Transverse colon (tissue), 4 donors: ENCODE measurements around the gene TMEM176A.

ENCODE experiments used
- CTCF ChIP-seq, 5 experiments: fragments of 200-600 bp in 3 of 5; fragments of 450-650 bp in 2 of 5; sonication (generic) in 3 of 5; IDR thresholded peaks; 1 replicate in 2 of 5; 2 replicates in 3 of 5; pipeline ENCODE4 v1.5.1; 2016 to 2017; ENCODE audit warnings: antibody characterized with exemption in 5 of 5, inconsistent platforms in 3 of 5, mild to moderate bottlenecking in 2 of 5, moderate library complexity in 1 of 5
- EP300 ChIP-seq: sonication (generic); formaldehyde crosslinking; IDR thresholded peaks from one replicate; pipeline ENCODE4 v1.6.1; 2017; ENCODE audit warnings: antibody characterized with exemption, low read depth
- POLR2A ChIP-seq: fragments of 450-650 bp; IDR thresholded peaks from one replicate; pipeline ENCODE4 v1.6.1; 2016; ENCODE audit warnings: antibody characterized with exemption, mild to moderate bottlenecking, moderate library complexity
- POLR2AphosphoS5 ChIP-seq, 3 donors: sonication (generic); formaldehyde crosslinking; IDR thresholded peaks; one replicate each; pipeline ENCODE4 v1.6.1; 2016; ENCODE audit warnings: antibody characterized with exemption in 3 of 3

DNA sequence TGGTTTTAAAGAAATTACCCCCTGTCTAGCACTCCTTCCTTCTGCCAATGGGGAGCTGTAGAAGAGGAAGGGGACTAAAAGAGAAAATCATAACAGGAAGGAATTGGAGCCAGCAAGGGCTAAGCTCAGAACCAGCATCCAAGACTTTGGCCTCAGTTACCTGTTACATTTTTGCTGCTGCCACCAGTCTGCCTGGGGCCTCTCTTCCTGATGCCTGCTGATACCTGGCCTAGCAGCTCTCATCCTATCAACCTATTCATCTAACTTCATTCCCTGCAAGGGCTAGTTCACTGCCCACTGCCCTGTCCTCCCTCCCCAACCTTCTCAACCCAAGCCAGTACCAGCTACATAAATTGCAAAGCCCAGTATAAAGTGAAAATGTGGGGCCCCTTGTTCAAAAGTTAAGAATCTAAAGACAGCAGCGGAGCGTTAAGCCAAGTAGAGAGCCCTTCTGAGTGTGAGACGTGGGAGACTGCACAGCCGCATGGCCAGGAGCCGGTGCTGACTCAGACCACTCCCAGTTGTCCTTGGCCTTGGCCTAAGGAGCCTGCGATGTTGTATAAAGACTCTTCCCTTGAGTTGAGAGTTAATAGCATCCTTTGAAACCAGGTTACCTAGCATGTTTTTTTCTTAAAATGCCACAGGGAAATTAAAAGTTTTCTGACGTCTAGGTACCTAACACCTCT, 38.5 kb downstream of the TMEM176A start:
- no peak for TF ChIP-seq CTCF (IDR thresholded peaks at IDR 0.05)
- no peak for TF ChIP-seq EP300
- no peak for TF ChIP-seq POLR2A
- no peak for TF ChIP-seq POLR2AphosphoS5 (IDR thresholded peaks at IDR 0.05)
